Thoracic aorta (tissue), 2 donors: ENCODE measurements around the gene GALNT12. TPM values are rescaled to one million over a fixed set of nuclear protein-coding genes. Genes with fewer than 3 reads are reported as not detected.

ENCODE experiments used
- ATAC-seq: fragments of 150-250 bp; one replicate; pipeline ENCODE4 v1.8.0; 2017; ENCODE audit warnings: low read depth; ENCODE audit not compliant: insufficient number of reproducible peaks, low FRiP score
- DNase-seq: peaks from one replicate; pipeline ENCODE4 v3.0.0-alpha.2; 2020; ENCODE audit warnings: low spot score
- H3K27ac ChIP-seq, 2 donors: fragments of 200-600 bp; sonication (generic); 1 replicate in 1 of 2; 2 replicates in 1 of 2; pipeline ENCODE4 v1.5.1; 2016; ENCODE audit warnings: mild to moderate bottlenecking in 2 of 2, moderate library complexity in 2 of 2
- H3K27me3 ChIP-seq: fragments of 200-600 bp; sonication (generic); replicated peaks from 2 replicates; pipeline ENCODE4 v1.6.0; 2016; ENCODE audit warnings: mild to moderate bottlenecking; ENCODE audit not compliant: insufficient read depth
- H3K36me3 ChIP-seq: fragments of 200-600 bp; sonication (generic); one replicate; pipeline ENCODE4 v1.5.1; 2016
- H3K4me1 ChIP-seq, 2 donors: fragments of 200-600 bp; sonication (generic); 1 replicate in 1 of 2; 2 replicates in 1 of 2; pipeline versions ENCODE4 v1.5.1 to v1.6.0; 2016; ENCODE audit warnings: low read depth in 2 of 2, mild to moderate bottlenecking in 1 of 2; ENCODE audit not compliant: control insufficient read depth in 1 of 2
- H3K4me3 ChIP-seq: fragments of 200-600 bp; sonication (generic); 2 replicates; pipeline ENCODE4 v1.5.1; 2016; ENCODE audit warnings: mild to moderate bottlenecking
- H3K9me3 ChIP-seq: fragments of 200-600 bp; sonication (generic); 2 replicates; pipeline ENCODE4 v1.5.1; 2016
- total RNA-seq, 2 donors: library from RNA; depleted of rRNA; stranded (reverse); fragments of >200 nt; gene quantifications; one replicate each; pipeline versions ENCODE4 v1.1.0 to v1.2.3, GENCODE V29; 2016
- TF ChIP-seq, protein P1 (sequence below): fragments of 200-600 bp; sonication (generic); IDR thresholded peaks from one replicate; pipeline ENCODE4 v1.5.1; 2019; ENCODE audit warnings: antibody characterized with exemption

The GALNT12 gene, protein sequence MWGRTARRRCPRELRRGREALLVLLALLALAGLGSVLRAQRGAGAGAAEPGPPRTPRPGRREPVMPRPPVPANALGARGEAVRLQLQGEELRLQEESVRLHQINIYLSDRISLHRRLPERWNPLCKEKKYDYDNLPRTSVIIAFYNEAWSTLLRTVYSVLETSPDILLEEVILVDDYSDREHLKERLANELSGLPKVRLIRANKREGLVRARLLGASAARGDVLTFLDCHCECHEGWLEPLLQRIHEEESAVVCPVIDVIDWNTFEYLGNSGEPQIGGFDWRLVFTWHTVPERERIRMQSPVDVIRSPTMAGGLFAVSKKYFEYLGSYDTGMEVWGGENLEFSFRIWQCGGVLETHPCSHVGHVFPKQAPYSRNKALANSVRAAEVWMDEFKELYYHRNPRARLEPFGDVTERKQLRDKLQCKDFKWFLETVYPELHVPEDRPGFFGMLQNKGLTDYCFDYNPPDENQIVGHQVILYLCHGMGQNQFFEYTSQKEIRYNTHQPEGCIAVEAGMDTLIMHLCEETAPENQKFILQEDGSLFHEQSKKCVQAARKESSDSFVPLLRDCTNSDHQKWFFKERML
- 10 to 100 TPM in 1 of 2 donors, 1 to 10 TPM in 1; 6.8 to 30.1 TPM for total RNA-seq

DNA sequence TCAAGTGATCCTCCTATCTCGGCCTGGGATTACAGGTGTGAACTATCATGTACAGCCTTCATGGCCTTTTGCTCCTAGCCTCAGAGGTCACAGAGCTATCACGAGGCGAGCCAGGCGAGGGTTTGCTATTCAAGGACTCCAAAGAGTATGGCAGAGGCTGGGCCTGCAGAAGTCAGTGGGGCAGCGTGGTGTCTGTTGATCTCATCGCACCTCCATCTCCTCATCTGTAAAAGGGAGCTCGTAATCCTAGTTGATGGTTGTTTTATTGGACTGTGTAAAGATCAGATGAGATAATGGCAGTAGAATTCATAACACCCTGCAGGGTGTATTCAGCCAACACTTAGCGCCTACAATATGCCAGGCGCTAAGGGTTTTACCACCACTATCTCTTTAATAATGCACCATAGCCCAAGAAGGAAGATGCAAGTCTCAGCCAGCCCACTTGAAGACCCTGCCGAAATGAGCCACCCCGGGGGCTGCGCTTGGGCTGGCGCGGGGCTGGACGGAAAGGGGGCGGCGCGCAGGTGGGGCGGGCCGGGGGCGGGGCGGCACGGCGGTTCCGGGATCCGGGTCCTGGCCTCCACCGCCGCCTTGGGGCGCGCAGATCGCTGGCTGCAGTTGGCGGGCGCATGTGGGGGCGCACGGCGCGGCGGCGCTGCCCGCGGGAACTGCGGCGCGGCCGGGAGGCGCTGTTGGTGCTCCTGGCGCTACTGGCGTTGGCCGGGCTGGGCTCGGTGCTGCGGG, at the start of gene GALNT12:
Gene GALNT12 (plus strand): TSS at position 601 of the 744 bp plus-strand sequence. CDS start 29 bp downstream, at position 630.
- no peak for ATAC-seq
- Histone ChIP-seq H3K27me3 (no peaks in the 10 kb centered on the region), H3K27ac (peak within 1 kb of the TSS; percentile 12 to 69), H3K4me1 (peaks cover 6 to 21% of the 10 kb centered on the region in 2 donors), H3K9me3 (no peaks in the 10 kb centered on the region), H3K36me3 (no peaks in the 10 kb centered on the region), H3K4me3 (peak within 1 kb of the TSS; percentile 80)
- TF ChIP-seq, protein P1, sequence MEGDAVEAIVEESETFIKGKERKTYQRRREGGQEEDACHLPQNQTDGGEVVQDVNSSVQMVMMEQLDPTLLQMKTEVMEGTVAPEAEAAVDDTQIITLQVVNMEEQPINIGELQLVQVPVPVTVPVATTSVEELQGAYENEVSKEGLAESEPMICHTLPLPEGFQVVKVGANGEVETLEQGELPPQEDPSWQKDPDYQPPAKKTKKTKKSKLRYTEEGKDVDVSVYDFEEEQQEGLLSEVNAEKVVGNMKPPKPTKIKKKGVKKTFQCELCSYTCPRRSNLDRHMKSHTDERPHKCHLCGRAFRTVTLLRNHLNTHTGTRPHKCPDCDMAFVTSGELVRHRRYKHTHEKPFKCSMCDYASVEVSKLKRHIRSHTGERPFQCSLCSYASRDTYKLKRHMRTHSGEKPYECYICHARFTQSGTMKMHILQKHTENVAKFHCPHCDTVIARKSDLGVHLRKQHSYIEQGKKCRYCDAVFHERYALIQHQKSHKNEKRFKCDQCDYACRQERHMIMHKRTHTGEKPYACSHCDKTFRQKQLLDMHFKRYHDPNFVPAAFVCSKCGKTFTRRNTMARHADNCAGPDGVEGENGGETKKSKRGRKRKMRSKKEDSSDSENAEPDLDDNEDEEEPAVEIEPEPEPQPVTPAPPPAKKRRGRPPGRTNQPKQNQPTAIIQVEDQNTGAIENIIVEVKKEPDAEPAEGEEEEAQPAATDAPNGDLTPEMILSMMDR = no peak
- DNase-seq = no peak

DNA sequence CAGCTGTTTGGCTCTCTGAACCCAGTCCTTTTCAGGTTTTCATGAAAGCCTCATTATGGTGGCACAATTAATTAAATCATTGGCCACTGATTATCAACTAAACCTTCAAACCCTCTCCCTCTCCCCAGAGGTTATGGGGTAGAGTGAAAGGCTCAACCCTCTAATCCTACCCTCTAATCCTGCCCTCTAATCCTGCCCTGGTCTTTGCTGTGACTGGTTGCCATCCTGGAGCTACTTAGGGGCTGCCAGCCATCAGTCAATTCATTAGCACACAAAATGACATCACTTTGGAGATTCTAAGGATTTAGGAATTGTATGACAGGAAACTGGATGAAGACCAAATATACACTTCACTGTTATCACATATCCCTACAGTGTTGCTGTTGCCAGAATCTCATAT, 47.2 kb upstream of the GALNT12 start:
- Histone ChIP-seq H3K36me3 (peaks cover 17% of the 10 kb centered on the region), H3K4me3 (no peak overlapping the region), H3K27me3 (no peaks in the 10 kb centered on the region), H3K4me1 (no peaks in the 10 kb centered on the region), H3K9me3 (peaks cover 7% of the 10 kb centered on the region), H3K27ac (no peak overlapping the region)
- no peak for ATAC-seq
- TF ChIP-seq, protein P1 = no peak
- no peak for DNase-seq

DNA sequence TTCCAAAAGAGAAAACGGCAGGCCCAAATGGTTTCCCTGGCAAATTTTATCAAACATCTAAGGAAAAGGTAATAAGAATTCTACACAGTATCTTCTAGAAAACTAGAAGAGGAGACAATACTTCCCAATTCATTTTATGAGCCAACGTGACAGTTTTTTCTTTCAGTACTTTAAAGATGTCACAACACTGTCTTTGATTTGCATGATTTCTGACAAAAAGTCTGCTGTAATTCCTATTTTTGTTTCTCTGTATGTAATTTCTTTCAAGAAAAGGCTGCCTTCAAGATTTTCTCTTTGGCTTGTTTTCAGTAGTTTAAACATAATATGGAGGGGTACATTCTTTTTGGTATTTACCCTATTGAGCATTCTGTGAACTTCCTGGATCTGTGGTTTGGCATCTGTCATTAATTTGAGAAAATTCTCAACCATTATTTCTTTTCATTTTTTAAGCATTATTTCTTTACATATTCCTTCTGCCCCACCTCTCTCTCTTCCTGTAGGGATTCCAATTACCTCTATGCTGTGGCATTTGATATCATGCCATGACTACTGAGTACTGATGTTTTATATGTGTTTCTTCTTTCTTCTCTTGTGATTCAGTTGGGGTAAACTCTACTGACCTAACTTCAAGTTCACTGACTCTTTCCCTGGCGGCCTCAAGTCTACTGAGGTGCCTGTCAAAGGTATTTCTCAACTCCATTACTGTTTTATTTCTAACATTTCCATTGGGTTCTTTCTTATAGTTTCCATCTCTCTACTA, 43.3 kb upstream of the GALNT12 start:
- DNase-seq (no peak), ATAC-seq (no peak)
- H3K4me1 ChIP-seq = no peaks in the 10 kb centered on the region
- peaks cover 20% of the 10 kb centered on the region for H3K36me3 ChIP-seq
- TF ChIP-seq, protein P1 = no peak
- no peak overlapping the region for H3K27ac ChIP-seq
- peaks cover 7% of the 10 kb centered on the region for H3K9me3 ChIP-seq
- no peak overlapping the region for H3K4me3 ChIP-seq
- no peaks in the 10 kb centered on the region for H3K27me3 ChIP-seq

DNA sequence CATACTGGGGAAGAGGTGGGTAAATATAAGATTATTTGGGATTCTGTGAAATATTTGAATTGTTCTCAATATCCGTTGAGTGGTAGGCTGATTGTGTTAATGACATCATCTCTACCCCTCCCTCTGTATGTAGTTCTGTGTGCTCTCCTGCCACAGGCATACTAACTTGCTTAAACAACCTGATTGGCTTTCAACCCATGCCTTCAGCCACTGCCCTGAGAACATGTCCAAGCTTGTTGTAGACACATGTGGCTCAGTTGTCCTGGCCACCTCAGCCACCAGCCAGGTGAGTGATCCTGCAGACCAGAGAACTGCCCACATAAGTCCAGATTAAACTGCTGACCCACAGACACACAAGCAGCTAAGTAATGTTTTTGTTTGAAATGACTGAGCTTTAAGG, 42.2 kb upstream of the GALNT12 start:
- ATAC-seq = no peak
- H3K4me1 ChIP-seq = no peaks in the 10 kb centered on the region

More for the DNA sequence above, 42.2 kb upstream of the GALNT12 start:
- Histone ChIP-seq H3K27ac (no peak overlapping the region), H3K27me3 (no peaks in the 10 kb centered on the region), H3K4me3 (no peak overlapping the region), H3K9me3 (peaks cover 7% of the 10 kb centered on the region), H3K36me3 (peaks cover 25% of the 10 kb centered on the region)
- TF ChIP-seq, protein P1 = no peak
- DNase-seq = no peak
